Renal cortical epithelial cell (primary cell): Measurements from ENCODE around the gene NT5C3B. TPM values are rescaled to one million over a fixed set of nuclear protein-coding genes. Genes with fewer than 3 reads are reported as not detected.
"Not testable (repeated sequence)": the region's sequence is repeated elsewhere in the genome, so short reads cannot be mapped to it uniquely, and the experiment has no call there.

ENCODE experiments used
- DNase-seq: peaks from one replicate; pipeline ENCODE4 v3.0.0-alpha.2; 2011; ENCODE audit warnings: low read depth
- total RNA-seq: library from RNA; depleted of rRNA; stranded (reverse); fragments of >200 nt; gene quantifications from 2 replicates; pipeline ENCODE4 v1.2.3, GENCODE V29; 2014

NT5C3B gene
- 43.4 and 74.0 TPM in 2 replicates for total RNA-seq

- DNase-seq = no peak
These were observed at the start of gene NT5C3B for GRCh38 chr17:41835800-41836549. NT5C3B (minus strand) TSS chr17:41836232; CDS start chr17:41836193, 39 bp downstream.

DNA sequence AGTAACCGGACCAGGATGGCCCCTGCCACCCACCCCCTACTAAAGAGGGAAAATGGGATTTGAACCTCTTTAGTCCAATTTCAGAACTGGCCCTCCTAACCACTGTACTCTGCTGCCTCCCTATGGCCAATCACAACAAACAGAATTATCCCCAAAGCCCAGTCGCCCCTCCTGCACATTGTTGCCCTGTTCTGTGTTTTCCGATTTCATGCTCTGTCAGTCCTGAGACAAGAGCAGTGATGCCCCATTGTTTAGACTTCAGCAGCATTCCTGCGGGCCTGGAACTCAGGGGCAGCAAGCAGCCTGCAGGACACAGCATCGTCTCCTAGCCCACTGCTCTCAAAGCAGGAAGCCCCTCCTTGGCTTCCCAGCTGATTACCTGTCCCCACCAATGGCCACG lies 49.7 kb upstream of the NT5C3B start:
- DNase-seq = no peak

- DNase-seq = no peak
These were observed 46.7 kb upstream of the NT5C3B start for GRCh38 chr17:41882756-41883155.

- DNase-seq = no peak
These were observed 44.1 kb upstream of the NT5C3B start for GRCh38 chr17:41880130-41880529.

DNA sequence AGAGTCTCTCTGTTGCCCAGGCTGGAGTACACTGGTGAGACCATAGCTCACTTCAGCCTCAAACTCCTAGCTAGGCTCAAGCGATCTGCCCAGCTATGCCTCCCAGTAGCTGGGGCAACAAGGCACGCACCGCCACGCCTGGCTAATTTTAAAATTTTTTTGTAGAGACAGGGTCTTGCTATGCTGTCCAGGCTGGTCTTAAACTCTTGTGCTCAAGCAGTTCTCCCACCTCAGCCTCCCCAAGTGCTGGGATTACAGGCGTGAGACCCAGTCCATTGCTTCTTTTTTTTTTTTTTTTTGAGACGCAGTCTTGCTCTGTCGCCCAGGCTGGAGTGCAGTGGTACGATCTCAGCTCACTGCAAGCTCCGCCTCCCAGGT lies 38.2 kb upstream of the NT5C3B start:
- not testable (repeated sequence) for DNase-seq

DNA sequence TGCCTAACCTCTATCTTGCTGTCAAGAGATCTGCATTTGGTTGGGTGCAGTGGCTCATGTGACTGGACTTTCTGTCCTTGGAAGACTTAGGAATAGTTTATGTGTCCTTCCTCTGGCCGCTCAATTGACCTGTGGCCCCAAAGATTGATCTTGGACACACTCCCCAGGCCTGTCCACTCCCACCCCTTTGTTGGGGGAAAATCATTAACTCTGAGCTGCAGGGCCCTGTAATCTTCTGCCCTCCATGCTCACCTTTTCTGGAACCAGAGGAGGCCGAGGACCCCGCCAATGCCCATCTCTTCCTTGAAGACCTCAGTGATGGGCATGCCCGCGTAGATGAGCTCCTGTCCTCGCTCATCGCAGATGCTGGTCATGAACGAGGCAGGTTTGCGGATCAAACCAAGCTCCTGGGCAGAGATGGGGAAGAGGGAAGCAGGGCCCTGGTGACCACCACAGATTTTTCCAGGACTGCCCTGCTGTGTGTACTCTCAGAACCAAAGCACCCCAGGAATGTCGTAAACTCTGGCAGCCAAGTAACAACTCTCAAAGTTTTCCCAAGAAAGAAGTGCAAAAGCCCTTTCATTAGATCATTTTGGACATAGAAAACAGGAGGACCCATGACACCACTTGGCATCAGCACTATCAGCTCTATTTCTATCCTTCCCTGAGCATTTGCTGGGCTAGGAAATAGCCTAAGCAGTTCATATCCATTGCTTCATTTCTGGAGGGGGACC lies 37.7 kb upstream of the NT5C3B start:
- DNase-seq = no peak

- no peak for DNase-seq
These were observed 35.8 kb upstream of the NT5C3B start for GRCh38 chr17:41871789-41872188.

DNA sequence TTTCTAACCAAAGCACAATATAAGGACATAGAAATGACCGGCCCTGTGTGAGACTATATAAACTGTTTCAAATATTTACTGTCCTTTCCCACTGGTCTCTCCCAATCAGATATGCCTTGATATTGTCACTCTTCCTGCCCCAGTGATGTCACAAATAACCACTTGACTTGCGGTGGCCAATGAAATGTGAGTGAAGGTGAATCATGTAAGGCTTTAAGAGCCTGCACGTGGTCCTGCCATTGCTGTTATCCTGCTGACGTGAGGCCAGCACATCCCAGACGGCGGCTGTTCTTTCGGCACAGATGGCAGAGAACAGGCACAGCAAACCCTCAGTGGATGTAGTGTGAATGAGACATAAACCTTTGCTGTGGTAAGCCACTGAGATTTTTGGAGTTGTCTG lies 34.6 kb upstream of the NT5C3B start:
- no peak for DNase-seq

DNA sequence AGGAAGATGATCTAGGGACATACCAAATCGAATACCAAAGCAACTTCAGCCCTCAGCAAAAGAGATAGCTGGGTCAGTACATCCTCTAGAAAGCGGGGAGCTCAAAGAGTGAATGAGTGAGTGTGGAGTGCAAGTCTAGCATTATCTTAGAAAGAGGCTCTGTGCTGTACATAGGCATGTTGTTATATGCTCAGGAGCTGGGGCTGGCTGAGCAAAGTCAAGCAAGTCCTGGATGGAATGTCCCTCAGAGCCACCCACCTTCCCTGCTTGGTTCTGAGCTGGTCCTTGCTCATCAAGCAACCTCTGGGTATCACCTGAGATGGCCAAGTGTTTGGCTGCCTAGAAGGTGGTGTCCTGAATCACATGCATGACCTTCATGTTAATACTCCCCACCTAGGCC lies 34.1 kb upstream of the NT5C3B start:
- DNase-seq = no peak

- no peak for DNase-seq
These were observed 33.4 kb upstream of the NT5C3B start for GRCh38 chr17:41869426-41869825.

- no peak for DNase-seq
These were observed 32.5 kb upstream of the NT5C3B start for GRCh38 chr17:41868568-41868967.

DNA sequence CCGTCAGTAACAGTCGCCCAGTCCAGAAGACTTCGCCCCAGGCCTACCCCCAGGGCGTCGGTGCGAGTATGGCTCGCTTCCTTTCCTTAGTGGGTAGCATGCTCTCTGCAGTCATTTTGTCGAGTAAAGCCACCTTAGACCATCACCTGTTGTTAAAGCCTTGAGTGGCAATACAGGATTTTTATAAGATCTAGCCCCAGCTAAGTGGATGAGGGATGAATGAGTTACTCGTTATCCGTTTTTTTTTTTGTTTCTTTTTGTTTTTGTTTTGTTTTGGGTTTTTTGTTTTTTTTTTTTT lies 29.5 kb upstream of the NT5C3B start:
- no peak for DNase-seq

- peak; percentile 67 for DNase-seq
These were observed 29.0 kb upstream of the NT5C3B start, which contains the start of gene KLHL11 for GRCh38 chr17:41864836-41865595. KLHL11 (minus strand) TSS chr17:41865423; CDS start chr17:41865370, 53 bp downstream.

DNA sequence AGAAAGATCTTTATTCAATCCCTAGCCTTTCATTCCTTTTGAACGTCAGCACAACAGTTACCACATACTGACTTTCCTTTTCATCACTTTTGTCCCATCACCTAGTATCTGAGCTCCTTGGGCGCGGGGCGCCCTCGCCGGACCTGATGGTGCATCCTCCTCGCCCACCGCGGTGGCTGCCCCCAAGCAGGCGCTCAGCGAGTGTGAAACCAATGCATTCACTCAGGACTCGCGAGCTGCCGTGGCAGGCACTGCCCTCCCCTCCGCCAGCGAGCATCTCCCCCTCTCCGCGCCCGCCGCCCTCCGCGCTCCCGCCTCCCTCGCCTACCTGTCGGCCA lies 28.4 kb upstream of the NT5C3B start:
- DNase-seq = no peak

DNA sequence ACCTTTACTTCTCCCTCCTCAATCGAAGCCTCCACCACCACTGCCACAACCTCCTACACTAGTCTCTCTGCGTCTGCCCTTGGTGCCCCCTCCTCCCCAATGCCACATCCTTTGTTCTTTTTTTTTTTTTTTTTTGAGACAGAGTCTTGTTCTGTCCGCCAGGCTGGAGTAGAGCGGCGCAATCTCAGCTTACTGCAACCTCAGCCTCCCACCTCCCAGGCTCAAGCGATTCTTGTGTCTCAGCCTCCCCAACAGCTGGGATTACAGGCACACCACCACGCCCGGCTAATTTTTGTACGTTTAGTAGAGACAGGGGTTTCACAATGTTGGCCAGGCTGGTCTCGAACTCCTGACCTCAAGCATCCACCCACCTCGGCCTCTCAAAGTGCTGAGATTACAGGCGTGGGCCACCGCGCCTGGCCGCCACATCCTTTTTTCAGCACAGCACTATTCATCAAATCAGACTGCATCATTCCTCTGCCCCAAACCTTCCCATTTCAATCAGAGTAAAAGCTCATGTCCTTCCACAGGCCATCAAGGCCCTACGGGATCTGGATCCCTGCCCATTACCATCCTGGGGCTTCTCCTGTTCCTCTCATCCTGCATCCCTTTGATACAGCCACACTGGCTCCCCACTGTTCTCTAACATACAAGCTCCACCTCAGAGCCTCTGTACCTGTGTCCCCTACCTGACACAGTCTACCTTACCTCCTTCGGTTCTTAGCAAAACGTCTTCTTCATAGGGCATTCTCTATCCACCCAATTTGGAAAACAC lies 27.2 kb upstream of the NT5C3B start:
- no peak for DNase-seq

DNA sequence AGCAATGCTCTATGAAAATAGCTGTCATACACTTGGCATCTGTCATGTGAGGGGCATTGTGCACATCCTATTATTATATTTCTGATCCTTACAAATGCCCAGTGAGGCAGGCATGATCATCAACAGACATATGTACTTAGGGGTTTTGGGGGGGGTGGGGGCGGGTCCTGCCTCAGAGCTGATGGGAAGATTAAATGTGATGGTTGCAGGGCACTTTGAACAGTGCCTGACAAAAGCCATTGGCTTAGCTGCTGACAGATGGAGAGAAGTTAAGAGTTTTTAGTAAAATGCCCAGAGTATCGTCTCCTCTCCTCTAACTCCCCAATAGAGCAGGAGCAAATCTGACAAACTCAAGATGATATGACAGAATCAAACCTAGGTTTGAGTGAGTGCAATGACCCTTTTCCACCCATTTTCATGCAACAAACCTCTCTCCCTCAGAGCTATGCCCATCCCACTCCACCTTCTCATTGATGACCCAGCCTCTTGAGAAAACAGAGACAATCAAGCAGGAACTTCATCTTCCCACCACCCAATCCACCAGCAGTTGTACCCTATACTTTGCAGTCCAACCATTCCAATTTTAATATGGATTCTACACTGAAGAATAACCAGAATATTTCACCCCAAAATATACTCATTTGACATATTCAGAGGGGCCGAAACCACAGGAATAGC lies 24.4 kb upstream of the NT5C3B start:
- no peak for DNase-seq

GRCh38 chr17:41851382-41851781 lies 15.3 kb upstream of the NT5C3B start:
- DNase-seq = not testable (repeated sequence)

GRCh38 chr17:41849251-41849990 lies 13.4 kb upstream of the NT5C3B start:
- no peak for DNase-seq

GRCh38 chr17:41848788-41849187 lies 12.8 kb upstream of the NT5C3B start:
- no peak for DNase-seq

DNA sequence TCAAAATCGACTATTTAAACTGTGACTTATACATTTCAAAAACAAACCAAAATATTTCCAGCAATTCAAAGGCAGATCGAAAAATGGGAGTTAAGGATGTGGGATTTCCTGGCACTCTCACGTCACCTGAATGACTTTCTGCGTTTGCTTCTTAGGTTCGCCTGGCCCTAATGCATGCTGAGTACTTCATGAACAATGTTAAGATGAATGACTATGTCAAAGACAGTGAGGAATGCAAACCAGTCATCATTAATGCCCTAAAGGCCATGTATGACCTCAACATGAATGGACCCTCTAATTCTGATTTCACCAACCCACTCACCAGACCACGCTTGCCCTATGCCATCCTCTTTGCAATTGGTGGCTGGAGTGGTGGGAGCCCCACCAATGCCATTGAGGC lies 8.9 kb upstream of the NT5C3B start:
- DNase-seq = no peak

DNA sequence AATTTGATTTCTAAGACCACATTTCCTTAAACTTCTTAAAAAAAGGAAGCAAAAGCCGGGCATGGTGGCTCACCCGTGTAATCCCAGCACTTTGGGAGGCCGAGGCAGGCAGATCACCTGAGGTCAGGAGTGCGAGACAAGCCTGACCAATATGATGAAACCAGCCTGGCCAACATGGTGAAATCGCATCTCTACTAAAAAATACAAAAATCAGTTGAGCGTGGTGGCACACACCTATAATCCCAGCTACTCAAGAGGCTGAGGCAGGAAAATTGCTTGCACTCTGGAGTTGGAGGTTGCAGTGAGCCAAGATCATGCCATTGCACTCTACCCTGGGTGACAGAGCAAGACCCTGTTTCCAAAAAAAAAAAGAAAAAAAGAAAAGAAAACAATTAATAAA lies 4.7 kb upstream of the NT5C3B start:
- not testable (repeated sequence) for DNase-seq
